ENCODE data around the gene SLC16A10.
"Not testable (repeated sequence)": the region's sequence is repeated elsewhere in the genome, so short reads cannot be mapped to it uniquely, and the experiment has no call there.

The SLC16A10 gene

GRCh38 chr6:111134236-111134869, 47.0 kb downstream of the SLC16A10 start:
- not testable (repeated sequence) for DNase-seq (ENCODE audit: low spot score)

GRCh38 chr6:111137489-111138093, 50.3 kb downstream of the SLC16A10 start:
- DNase-seq (ENCODE audit: low spot score), result not testable (repeated sequence)

- no peak for DNase-seq (ENCODE audit: low spot score)
These were observed 60.1 kb downstream of the SLC16A10 start for GRCh38 chr6:111147440-111147839.

- DNase-seq (ENCODE audit: low spot score), result no peak
These were observed 60.8 kb downstream of the SLC16A10 start for GRCh38 chr6:111148110-111148509.

GRCh38 chr6:111150577-111150976, 63.3 kb downstream of the SLC16A10 start:
- DNase-seq (ENCODE audit: low spot score), result no peak

- DNase-seq (ENCODE audit: low spot score), result no peak
These were observed 67.7 kb downstream of the SLC16A10 start for GRCh38 chr6:111154981-111155380.

- DNase-seq (ENCODE audit: low spot score), result no peak
These were observed 70.1 kb downstream of the SLC16A10 start for GRCh38 chr6:111157412-111157811.

GRCh38 chr6:111159633-111160032, 72.3 kb downstream of the SLC16A10 start:
- DNase-seq (ENCODE audit: low spot score), result no peak

GRCh38 chr6:111161650-111162049, 74.3 kb downstream of the SLC16A10 start:
- no peak for DNase-seq (ENCODE audit: low spot score)

GRCh38 chr6:111162504-111162903, 75.2 kb downstream of the SLC16A10 start:
- DNase-seq (ENCODE audit: low spot score), result no peak

GRCh38 chr6:111171577-111172400, 84.5 kb downstream of the SLC16A10 start:
- DNase-seq (ENCODE audit: low spot score), result no peak

- no peak for DNase-seq (ENCODE audit: low spot score)
These were observed 85.3 kb downstream of the SLC16A10 start for GRCh38 chr6:111172563-111172962.

- DNase-seq (ENCODE audit: low spot score), result no peak
These were observed 86.0 kb downstream of the SLC16A10 start for GRCh38 chr6:111173341-111173740.

GRCh38 chr6:111173946-111174345, 86.6 kb downstream of the SLC16A10 start:
- DNase-seq (ENCODE audit: low spot score), result no peak

- DNase-seq (ENCODE audit: low spot score), result no peak
These were observed 87.8 kb downstream of the SLC16A10 start for GRCh38 chr6:111175109-111175508.

GRCh38 chr6:111176038-111176759, 88.9 kb downstream of the SLC16A10 start:
- DNase-seq (ENCODE audit: low spot score), result no peak

- no peak for DNase-seq (ENCODE audit: low spot score)
These were observed 89.4 kb downstream of the SLC16A10 start for GRCh38 chr6:111176760-111177099.

GRCh38 chr6:111177131-111177530, 89.8 kb downstream of the SLC16A10 start:
- no peak for DNase-seq (ENCODE audit: low spot score)

GRCh38 chr6:111183702-111184517, 96.6 kb downstream of the SLC16A10 start:
- DNase-seq (ENCODE audit: low spot score), result no peak

- no peak for DNase-seq (ENCODE audit: low spot score)
These were observed 97.7 kb downstream of the SLC16A10 start for GRCh38 chr6:111184827-111185532.

GRCh38 chr6:111185954-111186353, 98.7 kb downstream of the SLC16A10 start:
- no peak for DNase-seq (ENCODE audit: low spot score)

Measured in iPS-NIHi11 (cell line).